HepG2 (cell line): ENCODE data around the gene ZKSCAN8. TPM values are rescaled to one million over a fixed set of nuclear protein-coding genes. Genes with fewer than 3 reads are reported as not detected.

Experiments
- BCL6 ChIP-seq: IDR thresholded peaks from 2 replicates; pipeline ENCODE4 v1.6.1; 2016; ENCODE audit warnings: missing genetic modification reagents, missing compliant biosample characterization
- HMGA1 ChIP-seq: sonication (generic); formaldehyde crosslinking; conservative IDR thresholded peaks from 2 replicates; pipeline ENCODE4 v1.4.0; 2020; ENCODE audit warnings: missing genetic modification reagents
- IKZF4 ChIP-seq: sonication (generic); formaldehyde crosslinking; IDR thresholded peaks from 2 replicates; pipeline ENCODE4 v1.5.1; 2020; ENCODE audit warnings: borderline replicate concordance, mild to moderate bottlenecking, low read depth, missing genetic modification reagents; ENCODE audit errors: not compliant biosample characterization
- KDM2A ChIP-seq: sonication (generic); formaldehyde crosslinking; IDR thresholded peaks from 2 replicates; pipeline ENCODE4 v1.4.0; 2020; ENCODE audit warnings: low read depth, missing genetic modification reagents, borderline replicate concordance
- KLF13 ChIP-seq: sonication (generic); formaldehyde crosslinking; IDR thresholded peaks from 2 replicates; pipeline ENCODE4 v1.4.0; 2020; ENCODE audit warnings: mild to moderate bottlenecking, missing genetic modification reagents
- MED13 ChIP-seq: sonication (generic); formaldehyde crosslinking; IDR thresholded peaks from 2 replicates; pipeline ENCODE4 v1.5.0; 2020; ENCODE audit warnings: missing genetic modification reagents
- MEIS1 ChIP-seq: sonication (generic); formaldehyde crosslinking; IDR thresholded peaks from 2 replicates; pipeline ENCODE4 v1.9.0; 2021; ENCODE audit warnings: mild to moderate bottlenecking, missing genetic modification reagents, moderate library complexity, borderline replicate concordance
- NFIB ChIP-seq: sonication (generic); formaldehyde crosslinking; IDR thresholded peaks from 2 replicates; pipeline ENCODE4 v1.9.0; 2021; ENCODE audit warnings: missing genetic modification reagents, mild to moderate bottlenecking, borderline replicate concordance
- NFYB ChIP-seq: sonication (generic); formaldehyde crosslinking; IDR thresholded peaks from 2 replicates; pipeline ENCODE4 v1.4.0; 2020; ENCODE audit warnings: missing genetic modification reagents
- NR0B2 ChIP-seq: sonication (generic); formaldehyde crosslinking; IDR thresholded peaks from 2 replicates; pipeline ENCODE4 v1.4.0; 2020; ENCODE audit warnings: mild to moderate bottlenecking, missing genetic modification reagents
- RAD21 ChIP-seq: fragments of 450-650 bp; formaldehyde crosslinking; IDR thresholded peaks from 2 replicates; pipeline ENCODE4 v1.5.0; 2020; ENCODE audit warnings: mild to moderate bottlenecking
- REXO4 ChIP-seq: sonication (generic); formaldehyde crosslinking; IDR thresholded peaks from 2 replicates; pipeline ENCODE4 v1.8.0; 2022; ENCODE audit warnings: missing genetic modification reagents, mild to moderate bottlenecking, borderline replicate concordance
- SIX1 ChIP-seq: sonication (generic); formaldehyde crosslinking; IDR thresholded peaks from 2 replicates; pipeline ENCODE4 v1.4.0; 2020; ENCODE audit warnings: missing genetic modification reagents, borderline replicate concordance
- SP2 ChIP-seq: sonication (generic); formaldehyde crosslinking; IDR thresholded peaks from 2 replicates; pipeline ENCODE4 v1.5.1; 2020; ENCODE audit warnings: mild to moderate bottlenecking, missing genetic modification reagents
- ZFP1 ChIP-seq: IDR thresholded peaks from 2 replicates; pipeline ENCODE4 v1.6.1; 2016
- ZNF24 ChIP-seq: fragments of 450-650 bp; IDR thresholded peaks from 2 replicates; pipeline ENCODE4 v1.6.1; 2017; ENCODE audit warnings: antibody characterized with exemption, mild to moderate bottlenecking
- ZNF503 ChIP-seq: sonication (generic); formaldehyde crosslinking; IDR thresholded peaks from 2 replicates; pipeline ENCODE4 v1.4.0; 2020; ENCODE audit warnings: missing genetic modification reagents
- ZNF790 ChIP-seq: sonication (generic); formaldehyde crosslinking; IDR thresholded peaks from 2 replicates; pipeline ENCODE4 v1.8.0; 2022; ENCODE audit warnings: missing genetic modification reagents, mild to moderate bottlenecking, borderline replicate concordance
- ZZZ3 ChIP-seq: sonication (generic); formaldehyde crosslinking; IDR thresholded peaks from 2 replicates; pipeline ENCODE4 v1.4.0; 2020; ENCODE audit warnings: missing genetic modification reagents, mild to moderate bottlenecking, borderline replicate concordance
- polyA plus RNA-seq, 8 experiments: library from polyadenylated mRNA; depleted of rRNA in 3 of 8; stranded (reverse) in 7 of 8; unstranded in 1 of 8; fragments of >200 nt; fragmentation: Illumina TruSeq in 4 of 8; extraction: Trizol in 4 of 8; gene quantifications; 2 replicates each; pipeline versions ENCODE4 v1.2.1 to v1.2.3, GENCODE V29; 2011 to 2016; ENCODE audit warnings: low read depth in 4 of 8, missing spikeins in 1 of 8, mixed read lengths in 1 of 8; ENCODE audit not compliant: insufficient read depth in 1 of 8
- total RNA-seq, 5 experiments: library from RNA; depleted of rRNA; stranded (reverse); fragments of >200 nt; fragmentation: Illumina TruSeq; extraction: Trizol; gene quantifications; 2 replicates each; pipeline ENCODE4 v1.2.3, GENCODE V29; 2016; ENCODE audit warnings: low read depth in 1 of 5
- TF ChIP-seq, protein P1 (sequence below): sonication (generic); formaldehyde crosslinking; IDR thresholded peaks from 2 replicates; pipeline ENCODE4 v1.4.0; 2020; ENCODE audit warnings: mild to moderate bottlenecking, missing genetic modification reagents

Gene ZKSCAN8
- total and polyA plus RNA-seq, 2 of the 13 experiments (the other 11 are each of a cell fraction or from before 2014, with no cell fraction given) = 12.4 to 20.9 TPM

GRCh38 chr6:28124350-28124970 is 17.2 kb upstream of the ZKSCAN8 start, which contains the start of gene ZSCAN16 (continued):
- TF ChIP-seq KLF13 (CRISPR knock-in tag) (no peak), KDM2A (CRISPR knock-in tag) (peak; percentile 99), SIX1 (CRISPR knock-in tag) (no peak), RAD21 (no peak; the same call in none of the 2 replicates), NFYB (CRISPR knock-in tag) (peak; percentile 76), ZNF790 (no peak), NR0B2 (CRISPR knock-in tag) (no peak), NFIB (no peak), MED13 (CRISPR knock-in tag) (0 out of 2 replicates have a peak, but pooled peaks have one; percentile 48), SP2 (CRISPR knock-in tag) (no peak), HMGA1 (CRISPR knock-in tag) (no peak), ZFP1 (CRISPR knock-in tag) (0 out of 2 replicates have a peak, but pooled peaks have one; percentile 32), IKZF4 (CRISPR knock-in tag) (peak; percentile 49), ZZZ3 (peak; percentile 40; the same call in 1 of the 2 replicates), MEIS1 (CRISPR knock-in tag) (0 out of 2 replicates have a peak, but pooled peaks have one; percentile 43), REXO4 (0 out of 2 replicates have a peak, but pooled peaks have one; percentile 43), ZNF24 (no peak), ZNF503 (CRISPR knock-in tag) (peak; percentile 65; the same call in 1 of the 2 replicates), BCL6 (CRISPR knock-in tag) (peak; percentile 31; the same call in 1 of the 2 replicates)
- TF ChIP-seq, protein P1, sequence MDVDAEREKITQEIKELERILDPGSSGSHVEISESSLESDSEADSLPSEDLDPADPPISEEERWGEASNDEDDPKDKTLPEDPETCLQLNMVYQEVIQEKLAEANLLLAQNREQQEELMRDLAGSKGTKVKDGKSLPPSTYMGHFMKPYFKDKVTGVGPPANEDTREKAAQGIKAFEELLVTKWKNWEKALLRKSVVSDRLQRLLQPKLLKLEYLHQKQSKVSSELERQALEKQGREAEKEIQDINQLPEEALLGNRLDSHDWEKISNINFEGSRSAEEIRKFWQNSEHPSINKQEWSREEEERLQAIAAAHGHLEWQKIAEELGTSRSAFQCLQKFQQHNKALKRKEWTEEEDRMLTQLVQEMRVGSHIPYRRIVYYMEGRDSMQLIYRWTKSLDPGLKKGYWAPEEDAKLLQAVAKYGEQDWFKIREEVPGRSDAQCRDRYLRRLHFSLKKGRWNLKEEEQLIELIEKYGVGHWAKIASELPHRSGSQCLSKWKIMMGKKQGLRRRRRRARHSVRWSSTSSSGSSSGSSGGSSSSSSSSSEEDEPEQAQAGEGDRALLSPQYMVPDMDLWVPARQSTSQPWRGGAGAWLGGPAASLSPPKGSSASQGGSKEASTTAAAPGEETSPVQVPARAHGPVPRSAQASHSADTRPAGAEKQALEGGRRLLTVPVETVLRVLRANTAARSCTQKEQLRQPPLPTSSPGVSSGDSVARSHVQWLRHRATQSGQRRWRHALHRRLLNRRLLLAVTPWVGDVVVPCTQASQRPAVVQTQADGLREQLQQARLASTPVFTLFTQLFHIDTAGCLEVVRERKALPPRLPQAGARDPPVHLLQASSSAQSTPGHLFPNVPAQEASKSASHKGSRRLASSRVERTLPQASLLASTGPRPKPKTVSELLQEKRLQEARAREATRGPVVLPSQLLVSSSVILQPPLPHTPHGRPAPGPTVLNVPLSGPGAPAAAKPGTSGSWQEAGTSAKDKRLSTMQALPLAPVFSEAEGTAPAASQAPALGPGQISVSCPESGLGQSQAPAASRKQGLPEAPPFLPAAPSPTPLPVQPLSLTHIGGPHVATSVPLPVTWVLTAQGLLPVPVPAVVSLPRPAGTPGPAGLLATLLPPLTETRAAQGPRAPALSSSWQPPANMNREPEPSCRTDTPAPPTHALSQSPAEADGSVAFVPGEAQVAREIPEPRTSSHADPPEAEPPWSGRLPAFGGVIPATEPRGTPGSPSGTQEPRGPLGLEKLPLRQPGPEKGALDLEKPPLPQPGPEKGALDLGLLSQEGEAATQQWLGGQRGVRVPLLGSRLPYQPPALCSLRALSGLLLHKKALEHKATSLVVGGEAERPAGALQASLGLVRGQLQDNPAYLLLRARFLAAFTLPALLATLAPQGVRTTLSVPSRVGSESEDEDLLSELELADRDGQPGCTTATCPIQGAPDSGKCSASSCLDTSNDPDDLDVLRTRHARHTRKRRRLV (CRISPR knock-in tag) = no peak
